Hematopoietic multipotent progenitor cell treated with erythropoietin and hydrocortisone succinate and interleukin-3 and kit ligand, for 17 days (in vitro differentiated cells): ENCODE measurements around the gene BICDL1.
A peak's percentile ranks its signal among the peaks of the same experiment; 100 is the strongest.

ENCODE experiments used
- DNase-seq: peaks from one replicate; pipeline ENCODE4 v3.0.0-alpha.2; 2015; ENCODE audit warnings: low spot score

Gene BICDL1

DNA sequence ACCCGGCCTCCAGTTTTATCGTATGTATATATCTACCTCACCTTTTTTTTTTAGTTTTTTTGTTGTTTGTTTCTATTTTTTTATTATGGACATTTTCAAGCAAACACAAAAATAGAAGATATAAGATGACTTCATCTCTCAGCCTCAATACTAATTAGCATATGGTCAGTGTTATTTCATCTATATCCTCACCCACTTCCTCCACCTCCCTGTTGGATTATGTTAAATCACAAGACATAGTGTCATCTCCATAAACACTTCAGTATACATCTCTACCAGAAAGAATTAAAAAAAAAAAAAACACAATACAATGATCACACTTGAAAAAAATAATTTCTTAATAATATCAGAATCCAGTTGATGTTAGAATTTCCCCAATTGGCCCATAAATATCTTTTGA is 92.6 kb downstream of the BICDL1 start:
- no peak for DNase-seq

DNA sequence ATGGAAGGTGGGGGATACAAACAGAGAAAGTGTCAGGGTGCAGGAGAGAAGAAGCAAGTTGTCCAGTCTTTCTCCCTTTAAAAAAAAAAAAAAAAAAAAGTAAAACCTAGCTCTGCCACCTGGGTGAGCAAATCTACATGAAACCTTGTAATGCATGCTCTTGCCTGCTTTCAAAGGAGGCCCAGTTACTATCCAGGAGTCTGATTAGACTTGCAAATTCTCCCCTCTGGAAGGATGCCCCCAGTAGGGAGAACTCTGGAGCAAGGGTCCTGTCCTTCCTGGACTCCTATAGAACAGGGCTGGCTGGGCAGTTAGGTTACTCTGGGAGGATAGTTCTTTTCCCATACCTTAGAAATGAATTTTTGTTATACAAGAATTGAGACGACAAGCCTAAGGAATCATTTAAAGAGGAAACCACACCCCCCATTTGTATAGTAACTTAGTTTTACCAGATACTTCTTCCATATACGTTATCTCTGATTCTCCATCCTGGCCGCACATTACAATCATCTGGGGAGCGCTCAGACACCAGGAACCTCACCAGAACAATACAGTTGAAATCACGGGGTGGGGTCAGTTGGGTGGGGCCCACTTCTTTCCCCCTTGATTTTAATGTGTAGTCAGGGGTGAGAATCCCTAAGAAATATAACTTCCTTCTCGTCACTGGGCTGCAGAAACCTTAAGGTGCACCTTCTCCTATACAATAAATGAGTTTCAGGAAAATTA is 97.0 kb downstream of the BICDL1 start:
- no peak for DNase-seq

DNA sequence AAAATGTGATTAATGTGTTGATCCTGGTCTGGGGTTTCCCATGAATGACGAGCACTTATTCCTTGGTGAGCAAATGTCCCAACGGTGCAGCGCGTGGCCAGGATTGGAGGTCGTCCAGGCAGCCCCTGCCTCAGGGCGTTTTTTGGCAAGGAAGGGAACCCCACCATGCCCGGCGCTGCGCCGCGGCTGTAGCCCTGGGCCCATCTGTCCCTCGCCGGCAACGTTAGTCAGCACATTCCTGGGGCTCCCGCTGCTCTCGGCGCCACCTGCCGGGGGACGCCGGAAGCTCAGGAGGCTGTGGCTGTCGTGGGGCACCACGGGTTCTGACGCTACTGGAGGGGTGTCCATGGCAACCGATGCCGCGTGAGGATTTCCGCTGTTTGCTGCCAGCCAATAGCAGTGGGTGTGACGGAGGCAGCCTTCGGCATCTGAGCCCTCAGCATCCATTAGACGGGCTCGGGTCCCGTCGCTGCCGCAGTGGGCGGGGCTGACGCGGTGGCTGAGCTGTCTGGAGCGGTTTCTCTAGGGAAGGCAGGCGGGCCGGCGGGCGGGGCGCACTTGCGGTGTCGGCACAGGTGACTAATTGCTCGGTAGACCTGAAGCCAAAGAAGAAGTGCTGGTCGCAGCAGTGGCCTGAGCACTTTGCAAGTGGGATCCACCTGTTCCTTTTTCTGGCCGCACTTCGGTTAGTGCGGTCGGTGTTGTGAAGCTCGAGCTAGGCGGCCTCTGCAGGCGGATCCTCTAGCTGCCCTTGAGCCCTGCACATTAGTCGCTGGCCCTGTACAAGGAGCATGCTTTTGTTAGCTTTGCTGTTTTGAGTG is 98.0 kb downstream of the BICDL1 start:
- DNase-seq, result peak; percentile 96

DNA sequence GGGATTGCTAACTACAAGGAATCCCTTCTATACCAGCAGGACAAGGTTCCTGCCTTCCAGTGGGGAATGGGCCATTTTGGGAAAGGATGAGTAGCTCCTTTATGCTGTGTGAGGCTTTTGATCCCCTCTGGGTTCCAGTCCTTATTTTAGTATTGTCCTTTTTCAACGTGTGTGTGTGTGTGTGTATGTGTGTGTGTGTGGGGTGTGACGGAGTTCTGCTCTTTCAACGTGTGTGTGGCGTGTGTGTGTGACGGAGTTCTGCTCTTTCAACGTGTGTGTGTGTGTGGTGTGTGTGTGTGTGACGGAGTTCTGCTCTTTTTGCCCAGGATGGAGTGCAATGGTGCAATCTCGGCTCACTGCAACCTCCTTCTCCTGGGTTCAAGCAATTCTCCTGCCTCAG is 100.1 kb downstream of the BICDL1 start:
- DNase-seq, result no peak

DNA sequence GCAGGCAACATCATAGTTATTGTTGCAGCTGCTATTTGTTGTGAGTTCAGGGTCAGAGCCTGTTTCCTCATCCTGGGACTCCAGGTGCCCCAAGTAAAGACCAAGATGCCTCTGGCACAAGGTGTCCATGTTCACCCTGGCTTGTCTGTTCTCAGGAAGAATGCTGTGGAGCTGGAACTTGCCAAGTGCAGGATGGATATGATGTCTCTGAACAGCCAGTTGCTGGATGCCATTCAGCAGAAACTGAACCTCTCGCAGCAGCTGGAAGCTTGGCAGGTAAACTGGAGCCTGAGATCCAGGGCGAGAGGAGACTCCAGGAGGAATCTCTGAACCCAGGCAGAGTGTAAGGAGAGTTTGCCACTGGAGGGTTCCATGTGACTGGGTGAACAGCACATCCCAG is 100.8 kb downstream of the BICDL1 start:
- no peak for DNase-seq

DNA sequence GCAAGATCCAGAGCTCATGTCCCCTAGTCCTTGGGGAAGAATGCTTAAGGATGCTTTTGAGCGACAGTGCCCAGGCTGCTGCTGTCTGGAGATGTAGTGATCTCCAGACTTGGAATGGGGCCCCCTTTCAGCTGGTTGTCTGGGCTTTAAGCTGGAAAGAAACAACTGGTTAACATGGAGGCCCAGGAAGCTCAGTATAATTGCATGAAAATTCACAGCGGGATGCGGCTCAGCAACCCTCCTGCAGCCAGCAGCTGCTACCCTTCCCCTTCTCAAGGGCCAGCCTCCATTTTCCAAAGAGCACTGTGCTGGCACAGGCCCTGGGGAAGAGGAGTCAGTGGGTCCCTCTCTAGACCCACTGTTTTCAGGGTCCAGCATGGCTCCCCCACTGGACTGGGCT is 101.2 kb downstream of the BICDL1 start:
- DNase-seq, result no peak

DNA sequence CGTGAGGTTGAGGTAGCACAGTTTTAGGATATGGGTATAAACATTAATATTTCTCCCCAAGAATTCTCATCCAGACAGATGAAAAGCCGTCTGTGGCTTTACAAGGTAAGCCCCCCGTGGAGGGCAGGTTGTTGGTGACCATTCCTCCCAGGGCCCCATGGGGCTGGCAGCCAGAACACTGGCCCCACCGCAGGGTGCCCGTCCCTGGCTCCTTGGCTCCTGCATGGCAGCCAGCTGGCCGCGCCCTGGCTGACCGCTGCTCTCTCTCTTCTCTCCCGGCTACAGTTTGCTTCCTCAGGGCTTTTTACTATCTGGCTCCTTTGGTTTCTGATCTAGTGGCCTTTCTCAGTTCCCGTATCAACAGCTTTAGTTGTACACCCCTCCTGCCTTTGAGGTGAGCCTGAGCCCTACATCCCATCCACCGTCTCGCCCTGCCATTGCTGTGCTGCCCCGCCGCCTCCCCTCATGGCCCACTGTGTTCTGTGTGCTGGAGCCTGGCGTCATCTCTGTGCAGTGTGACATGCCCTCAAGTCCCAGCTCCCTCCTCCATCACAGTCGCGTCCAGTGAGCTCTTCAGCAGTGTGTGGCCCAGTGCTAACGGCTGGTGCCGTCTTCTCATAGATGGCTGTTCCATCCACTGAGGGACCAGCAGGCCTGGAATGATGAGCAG is 101.7 kb downstream of the BICDL1 start:
- no peak for DNase-seq

DNA sequence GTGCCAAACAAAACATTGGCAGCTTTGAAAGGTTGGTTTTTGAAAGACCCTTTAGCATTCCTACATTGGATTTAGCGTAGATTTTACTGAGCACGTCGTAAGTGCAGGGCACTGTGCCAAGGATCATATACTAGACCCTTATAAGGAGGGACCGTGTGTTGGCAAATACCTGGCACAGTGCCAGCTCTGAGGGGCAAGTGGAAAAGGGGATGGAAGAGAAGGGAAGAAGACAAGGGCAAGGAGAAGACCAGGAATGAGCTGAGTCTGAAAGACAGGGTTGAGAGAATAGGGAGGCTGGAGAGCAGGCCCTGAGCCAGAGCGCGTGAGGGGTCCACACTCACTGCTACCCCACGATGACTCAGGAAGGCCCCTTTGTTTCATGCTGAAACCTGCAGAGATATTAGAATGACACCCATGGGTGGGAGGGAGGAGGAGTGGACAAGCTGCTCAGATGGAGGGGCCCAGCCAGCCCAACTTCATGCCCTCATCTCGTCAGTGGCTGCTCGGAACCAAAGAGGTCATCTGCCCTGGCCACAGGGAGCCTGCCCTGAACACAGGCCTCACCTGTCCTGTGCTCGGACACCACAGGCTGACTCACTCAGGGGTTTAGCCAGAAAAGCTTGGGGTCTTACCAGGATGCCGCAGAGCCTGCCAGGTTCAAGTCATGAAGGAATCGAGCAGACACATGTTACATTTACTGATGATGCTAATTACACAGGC is 102.5 kb downstream of the BICDL1 start:
- DNase-seq, result no peak

DNA sequence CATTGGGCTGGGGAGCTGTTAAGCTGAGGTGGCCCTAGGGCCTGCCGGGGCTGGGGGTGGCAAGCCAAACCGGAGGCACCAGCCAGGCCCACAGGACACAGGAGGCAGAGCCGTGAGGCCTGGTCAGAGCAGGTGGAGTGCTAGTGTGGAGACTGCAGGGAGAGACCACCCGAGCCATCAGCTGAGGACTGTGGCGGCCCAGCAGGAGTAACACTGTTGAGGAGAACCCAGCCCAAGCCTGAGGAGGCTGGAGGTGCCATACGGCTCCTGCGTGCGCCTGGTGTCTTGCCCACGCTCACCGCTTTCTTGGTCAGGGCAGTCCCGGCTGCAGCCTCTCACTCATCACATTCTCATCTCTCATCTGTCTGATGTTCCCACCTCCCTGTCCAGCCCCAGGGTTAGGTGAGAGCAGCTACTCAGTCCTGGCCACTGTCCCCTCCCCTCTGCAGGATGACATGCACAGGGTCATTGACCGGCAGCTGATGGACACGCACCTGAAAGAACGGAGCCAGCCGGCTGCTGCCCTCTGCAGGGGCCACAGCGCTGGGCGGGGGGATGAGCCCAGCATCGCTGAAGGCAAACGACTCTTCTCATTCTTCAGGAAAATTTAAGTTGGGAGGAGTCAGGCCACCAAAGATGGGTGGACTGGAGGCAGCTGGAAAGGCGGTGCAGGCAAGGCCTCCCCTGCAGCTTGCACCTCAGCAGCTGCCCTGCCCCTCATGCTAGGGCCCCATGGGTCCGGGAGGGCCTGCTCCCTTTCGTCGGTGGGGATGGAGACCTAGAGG is 103.7 kb downstream of the BICDL1 start:
- DNase-seq, result no peak

DNA sequence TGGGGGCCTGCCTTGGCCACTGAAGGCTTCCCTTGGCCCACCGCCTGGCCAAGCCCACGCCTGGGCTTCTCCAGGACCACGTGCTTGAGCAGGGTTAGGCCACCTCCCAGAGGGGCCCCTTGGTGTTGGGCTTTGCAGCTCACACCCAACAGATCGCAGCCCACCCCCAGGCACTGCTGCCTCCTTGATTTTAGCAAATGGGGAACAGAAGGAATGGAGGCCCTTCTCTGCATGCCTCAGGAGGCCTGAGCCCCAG is 104.2 kb downstream of the BICDL1 start:
- no peak for DNase-seq

DNA sequence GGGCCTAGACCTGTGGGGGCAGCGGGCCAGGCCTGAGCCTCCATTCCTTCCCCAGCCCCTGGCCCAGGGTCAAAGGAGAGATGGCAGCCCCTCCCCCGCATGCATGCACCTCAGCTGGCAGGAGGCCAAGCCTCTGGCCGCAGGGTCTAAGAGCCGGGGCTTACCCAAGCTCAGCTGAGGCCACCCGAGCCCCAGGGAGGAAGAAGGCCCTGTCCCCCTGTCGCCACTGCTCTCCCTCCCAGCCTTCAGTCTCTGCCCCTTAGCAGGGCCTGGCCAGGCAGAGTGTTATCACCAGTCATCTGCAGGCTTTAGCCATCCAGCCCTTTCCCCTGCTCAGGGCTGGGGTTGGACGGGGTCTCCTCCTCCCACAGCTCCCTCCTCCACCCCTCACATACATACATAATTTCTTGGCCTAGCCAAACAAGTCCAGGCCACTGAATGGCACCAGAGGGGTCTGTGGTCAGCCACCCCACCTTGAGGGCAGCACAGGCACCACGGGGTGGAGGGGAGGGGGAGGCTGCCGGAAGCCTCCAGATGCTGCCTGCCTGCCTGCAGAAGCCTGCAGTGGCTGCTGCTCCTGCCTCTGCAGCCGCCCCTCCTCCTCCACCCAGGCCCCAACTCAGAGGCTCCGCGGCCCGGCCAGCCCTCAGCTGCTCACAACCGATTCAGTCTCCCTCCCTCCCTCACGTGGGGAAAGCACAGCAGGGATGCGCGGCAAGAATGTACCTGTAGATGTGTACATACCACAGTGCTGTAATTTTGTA is 104.7 kb downstream of the BICDL1 start:
- no peak for DNase-seq

DNA sequence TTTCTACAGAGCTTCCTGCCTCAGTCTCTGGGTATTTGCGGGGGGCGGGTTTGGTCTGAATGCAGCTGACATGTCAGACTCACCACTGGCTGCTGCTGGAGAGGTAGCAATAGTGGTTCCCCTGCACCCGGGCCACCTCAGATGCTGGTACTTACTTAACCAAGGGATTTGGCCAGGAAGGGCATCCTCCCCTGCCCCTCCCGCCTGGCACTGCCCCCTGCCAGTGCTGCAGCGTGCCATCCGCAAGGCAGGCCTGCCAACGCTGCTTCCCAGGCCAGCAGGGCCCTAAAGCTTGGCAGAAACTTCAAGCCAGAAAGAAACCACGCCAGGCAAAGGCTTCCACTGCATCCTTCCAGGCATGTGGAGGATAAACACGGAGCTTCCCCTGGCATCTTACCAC is 105.4 kb downstream of the BICDL1 start:
- DNase-seq, result no peak

DNA sequence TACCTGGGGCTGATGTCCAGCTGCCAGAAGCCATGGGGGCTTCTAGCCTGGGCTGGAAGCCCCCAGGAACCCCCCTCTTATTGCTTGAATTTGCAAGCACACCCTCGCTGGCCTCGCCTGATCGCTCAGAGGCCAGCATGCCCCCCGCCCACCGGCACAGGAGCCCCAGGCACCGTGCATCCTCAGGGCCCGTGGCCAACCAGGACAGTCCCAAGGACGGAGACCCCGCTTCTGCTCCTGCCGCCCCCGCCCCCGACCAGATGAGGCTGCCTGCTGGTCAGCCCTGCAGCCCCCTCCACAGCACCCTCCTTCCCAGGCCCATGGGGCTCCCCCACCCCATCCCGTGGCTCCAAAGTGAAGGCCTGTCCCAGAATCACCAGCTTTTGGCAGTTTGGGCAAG is 106.3 kb downstream of the BICDL1 start:
- no peak for DNase-seq

DNA sequence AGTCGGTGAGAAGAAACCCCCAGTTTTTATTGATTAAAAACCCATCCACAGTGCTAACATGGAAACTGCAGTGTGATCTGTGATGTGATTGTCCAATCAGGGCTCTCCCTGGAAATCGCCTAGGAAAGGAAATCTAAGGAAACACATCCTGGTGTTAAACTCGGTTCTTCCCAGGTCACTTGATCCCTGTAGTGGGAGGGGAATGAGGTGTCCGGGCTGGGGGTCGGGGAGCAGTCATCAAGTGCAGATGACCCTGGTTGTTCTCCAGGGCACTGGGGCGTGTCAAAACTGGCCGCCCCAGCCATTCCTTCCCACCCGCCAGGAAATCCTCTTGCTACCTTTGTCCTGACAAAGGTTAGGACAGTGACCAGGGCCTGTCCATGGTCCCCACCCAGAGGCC is 106.7 kb downstream of the BICDL1 start:
- no peak for DNase-seq

DNA sequence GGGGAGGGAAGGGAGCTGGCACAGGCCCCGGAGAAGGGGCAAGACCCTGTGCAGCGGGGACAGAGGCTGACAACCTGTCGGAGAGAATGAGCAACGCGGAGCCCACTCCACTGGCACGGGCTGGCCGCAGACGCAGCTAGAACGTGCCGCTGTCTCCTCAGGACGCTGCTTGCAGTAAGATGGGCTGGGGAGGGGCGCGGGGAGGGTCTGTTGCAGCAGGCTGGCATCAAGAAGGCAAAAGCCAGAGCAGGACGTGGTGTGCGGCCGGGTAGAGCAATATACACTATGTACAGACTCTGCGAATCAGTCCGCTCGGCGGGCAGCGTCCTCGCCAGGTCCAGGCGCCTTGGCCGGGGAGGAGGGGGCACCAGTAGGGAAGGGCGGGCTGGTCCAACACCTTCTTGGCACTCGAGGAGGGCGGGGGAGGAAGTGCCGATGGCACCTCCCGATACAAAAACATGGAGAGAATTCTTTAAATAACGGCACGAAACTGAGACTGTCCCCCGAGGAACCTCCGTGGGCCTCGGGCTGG is 107.7 kb downstream of the BICDL1 start:
- DNase-seq, result no peak

DNA sequence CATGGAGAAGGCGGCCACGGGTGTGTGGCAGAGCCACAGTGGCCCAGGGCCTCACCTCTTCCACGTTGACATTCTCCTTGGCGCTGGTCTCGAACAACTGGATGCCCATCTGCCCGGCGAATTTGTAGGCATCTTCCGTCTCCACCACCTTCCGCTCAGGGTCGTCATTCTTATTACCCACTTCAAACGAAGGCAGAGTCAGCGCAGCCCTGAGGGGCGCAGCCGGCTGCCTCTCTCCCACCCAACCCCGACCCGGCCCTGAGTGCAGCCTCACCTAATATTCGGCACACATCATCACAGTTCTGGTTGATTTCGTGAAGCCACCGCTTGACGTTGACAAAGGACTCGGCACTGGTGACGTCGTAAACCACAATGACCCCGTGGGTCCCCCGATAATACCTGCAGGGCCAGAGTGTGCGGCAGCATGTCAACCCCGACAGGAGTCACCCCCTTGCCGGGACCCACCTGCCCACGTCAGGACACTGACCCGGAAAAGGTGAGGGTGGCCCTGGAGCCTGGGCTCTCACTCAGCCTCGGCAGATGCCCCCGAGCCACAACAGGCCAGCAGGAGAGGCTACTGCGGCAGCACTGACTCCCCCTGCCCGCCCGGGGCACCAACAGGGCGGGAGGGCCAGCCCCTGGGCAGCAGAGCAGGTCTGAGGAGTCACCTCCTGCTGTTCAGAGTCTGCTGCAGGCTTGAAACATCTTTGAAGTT is 109.9 kb downstream of the BICDL1 start:
- no peak for DNase-seq

DNA sequence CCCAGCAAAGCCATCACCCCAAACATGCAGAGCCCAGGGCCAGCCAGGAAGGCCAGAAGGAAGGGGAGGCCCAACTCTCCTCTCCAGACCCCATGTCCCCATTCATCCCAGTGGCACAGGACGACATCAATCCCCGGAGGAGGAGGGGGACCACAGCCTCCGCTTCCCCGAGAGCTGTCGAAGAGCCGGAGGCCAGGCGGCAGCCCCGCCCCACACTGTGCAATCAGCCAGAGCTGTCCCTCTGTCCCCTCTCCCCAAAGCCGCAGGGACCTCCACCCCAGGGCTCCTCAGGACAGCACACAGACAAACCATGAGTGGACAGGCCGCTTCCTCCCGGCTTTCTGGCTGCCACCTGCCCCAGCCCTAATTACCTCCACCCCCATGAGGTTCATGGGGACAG is 110.7 kb downstream of the BICDL1 start:
- no peak for DNase-seq

DNA sequence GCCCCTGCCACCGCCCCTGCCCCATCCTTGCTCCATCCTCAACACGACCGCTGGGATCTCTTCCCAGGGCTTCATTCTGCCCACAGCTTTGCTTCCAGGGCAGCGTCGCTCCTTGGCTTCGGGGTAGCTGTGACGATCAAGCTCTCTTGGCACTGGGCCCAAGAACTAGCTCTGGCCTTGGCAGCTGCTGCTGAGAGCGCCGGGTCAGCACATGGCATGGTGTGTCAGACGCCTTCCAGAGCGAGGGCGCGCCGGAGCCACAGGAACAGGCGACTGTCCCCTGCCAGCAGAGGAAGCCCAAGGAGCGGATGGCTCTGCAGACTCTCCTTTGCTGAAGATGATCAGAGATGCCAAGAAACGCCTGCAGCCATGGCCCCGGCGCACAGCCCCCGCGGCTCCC is 111.6 kb downstream of the BICDL1 start:
- no peak for DNase-seq

DNA sequence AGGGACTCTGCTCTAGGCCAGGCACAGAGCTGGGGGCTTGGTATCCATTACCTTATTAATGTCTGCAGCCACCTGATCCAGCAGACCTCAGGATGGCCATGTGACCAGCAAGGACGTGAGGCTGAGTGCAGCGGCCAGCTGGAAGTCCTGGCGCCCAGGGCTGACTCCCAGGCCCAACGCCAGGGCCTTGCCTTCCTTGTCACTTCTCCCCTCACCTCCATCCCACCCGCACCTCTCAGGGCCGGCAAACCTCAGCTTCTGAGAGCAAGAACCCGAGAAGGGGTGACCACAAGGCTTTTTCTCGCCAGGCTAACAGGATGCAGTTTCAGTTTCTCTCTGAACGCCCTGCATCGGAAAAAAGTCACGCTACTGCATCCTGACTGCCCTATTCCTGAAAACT is 112.1 kb downstream of the BICDL1 start:
- no peak for DNase-seq

DNA sequence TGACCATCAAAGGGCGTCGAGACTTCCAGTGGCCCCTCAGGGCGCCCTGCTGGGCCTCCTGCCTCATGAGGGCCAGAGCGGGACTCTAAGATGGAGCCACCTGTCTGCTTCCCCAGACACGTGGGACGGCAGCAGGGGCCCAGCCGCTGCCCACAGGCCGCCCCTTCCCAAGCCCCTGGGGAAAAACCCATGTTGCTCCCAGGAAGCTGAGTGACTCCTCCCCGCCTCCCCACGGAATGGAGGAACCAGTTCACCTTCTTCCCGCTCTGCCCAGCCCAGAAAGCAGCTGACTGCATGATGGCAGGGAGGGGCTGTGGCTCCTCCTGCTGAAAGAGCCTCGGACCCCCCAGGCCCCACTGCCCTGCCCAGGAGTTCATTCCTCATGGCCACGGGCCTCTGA is 112.6 kb downstream of the BICDL1 start:
- DNase-seq, result no peak
